ENCODE measurements around the gene ABHD17A. TPM values are rescaled to one million over a fixed set of nuclear protein-coding genes. Genes with fewer than 3 reads are reported as not detected.

ABHD17A gene
- total and polyA plus RNA-seq, 7 donors = 60.7 to 97.1 (median 86.6) TPM

DNA sequence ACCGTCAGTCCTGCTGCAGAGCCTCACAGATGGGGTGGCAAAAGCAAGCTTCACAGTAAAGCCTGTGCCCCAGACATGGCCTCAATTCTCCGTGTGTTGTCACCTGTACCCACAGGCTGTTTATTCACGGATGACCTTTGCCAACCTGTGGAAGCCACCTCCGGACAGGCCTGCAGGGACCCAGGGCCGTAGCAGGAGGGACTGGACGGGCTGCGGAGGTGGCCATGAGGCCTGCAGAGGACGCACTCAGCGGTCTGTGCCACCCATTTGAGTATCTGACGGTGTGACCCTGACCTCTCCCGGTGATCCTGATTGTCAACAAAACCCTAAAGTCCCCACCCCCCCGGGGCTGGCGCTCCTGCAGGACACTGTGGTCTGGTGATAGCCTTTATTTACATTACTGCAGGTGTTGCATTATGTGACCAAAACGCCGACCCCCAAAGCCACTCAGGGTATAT, 14.1 kb downstream of the ABHD17A start:
- no peak for DNase-seq
- Histone ChIP-seq H3K4me1 (peaks cover 0 to 46% (median 42%) of the 10 kb centered on the region in 4 donors), H3K27ac (no peak overlapping the region), H3K9me3 (no peaks in the 10 kb centered on the region), H3K27me3 (no peaks in the 10 kb centered on the region), H3K36me3 (peaks cover 0 to 17% (median 0%) of the 10 kb centered on the region in 4 donors), H3K4me3 (no peak overlapping the region)
- WGBS, 2 donors = 72 to 86% methylated on average over 15 of the region's 15 CpGs
- TF ChIP-seq CTCF (IDR thresholded peaks at IDR 0.05) (no peak), POLR2AphosphoS5 (IDR thresholded peaks at IDR 0.05) (no peak), POLR2A (IDR thresholded peaks at IDR 0.05) (no peak), EP300 (IDR thresholded peaks at IDR 0.05) (no peak)
- intact Hi-C loops (cut with DNase I) = no loop called here

GRCh38 chr19:1868971-1869370, 16.3 kb downstream of the ABHD17A start:
- Histone ChIP-seq H3K36me3 (peaks cover 0 to 17% (median 0%) of the 10 kb centered on the region in 4 donors), H3K4me3 (no peak overlapping the region), H3K9me3 (no peaks in the 10 kb centered on the region), H3K4me1 (peaks cover 0 to 38% (median 29%) of the 10 kb centered on the region in 4 donors), H3K27ac (no peak overlapping the region), H3K27me3 (no peaks in the 10 kb centered on the region)
- no peak for DNase-seq
- no peak for TF ChIP-seq POLR2AphosphoS5 (IDR thresholded peaks at IDR 0.05)
- TF ChIP-seq CTCF (IDR thresholded peaks at IDR 0.05) = no peak
- TF ChIP-seq EP300 (IDR thresholded peaks at IDR 0.05) = no peak
- TF ChIP-seq POLR2A (IDR thresholded peaks at IDR 0.05) = no peak
- WGBS, 2 donors = 86 to 89% methylated on average over 7 of the region's 7 CpGs
- intact Hi-C loops (cut with DNase I) = no loop called here

- Histone ChIP-seq H3K36me3 (peaks cover 0 to 14% (median 0%) of the 10 kb centered on the region in 4 donors), H3K4me1 (peaks cover 0 to 25% (median 16%) of the 10 kb centered on the region in 4 donors), H3K27ac (no peak overlapping the region), H3K9me3 (no peaks in the 10 kb centered on the region), H3K4me3 (no peak overlapping the region), H3K27me3 (peaks cover 0 to 2% (median 0%) of the 10 kb centered on the region in 3 donors)
- DNase-seq = no peak
- WGBS, 2 donors = 88 to 93% methylated on average over 9 of the region's 9 CpGs
- intact Hi-C loops (cut with DNase I) = no loop called here
- TF ChIP-seq POLR2AphosphoS5 (IDR thresholded peaks at IDR 0.05) (no peak), CTCF (IDR thresholded peaks at IDR 0.05) (no peak)
These were observed 18.0 kb downstream of the ABHD17A start for GRCh38 chr19:1867349-1867724.

DNA sequence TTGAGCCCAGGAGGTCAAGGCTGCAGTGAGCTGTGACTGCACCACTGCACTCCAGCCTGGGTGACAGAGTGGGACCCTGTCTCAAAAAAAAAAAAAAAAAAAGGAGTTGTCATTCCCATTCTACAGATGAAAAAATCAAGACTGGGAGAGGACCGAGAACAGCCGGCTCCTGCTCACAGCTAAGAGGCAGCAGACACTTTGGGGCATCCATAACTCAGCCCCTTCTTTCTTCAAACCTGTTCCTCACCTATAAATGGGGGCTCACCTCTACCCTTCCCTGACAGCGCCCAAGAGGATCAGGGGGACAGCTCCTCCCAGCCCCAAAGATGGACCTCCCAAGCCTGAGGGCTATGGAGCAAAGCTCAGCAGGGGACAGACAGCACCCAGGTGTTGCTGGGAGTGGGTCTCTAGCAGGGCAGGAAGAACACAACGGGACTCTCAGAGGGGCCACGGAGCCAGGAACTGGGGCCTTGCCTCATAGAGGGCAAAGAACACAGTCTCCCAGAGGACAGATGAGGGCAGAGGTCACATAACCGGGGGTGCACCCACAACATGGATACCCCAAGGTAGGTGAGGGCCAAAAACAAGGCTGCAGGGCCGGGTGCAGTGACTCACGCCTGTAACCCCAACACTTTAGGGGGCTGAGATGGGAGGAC, 18.5 kb downstream of the ABHD17A start:
- TF ChIP-seq POLR2A (IDR thresholded peaks at IDR 0.05) = no peak
- no peak for TF ChIP-seq CTCF (IDR thresholded peaks at IDR 0.05)
- no peak for TF ChIP-seq EP300 (IDR thresholded peaks at IDR 0.05)
- TF ChIP-seq POLR2AphosphoS5 (IDR thresholded peaks at IDR 0.05) = no peak
- Histone ChIP-seq H3K4me3 (no peak overlapping the region), H3K27me3 (peaks cover 0 to 5% (median 0%) of the 10 kb centered on the region in 3 donors), H3K4me1 (peaks cover 0 to 25% (median 15%) of the 10 kb centered on the region in 4 donors), H3K36me3 (peaks cover 0 to 11% (median 0%) of the 10 kb centered on the region in 4 donors), H3K27ac (no peak overlapping the region), H3K9me3 (no peaks in the 10 kb centered on the region)
- DNase-seq = no peak
- WGBS, 2 donors = 76 to 87% methylated on average over 8 of the region's 8 CpGs
- intact Hi-C loops (cut with DNase I) = no loop called here
